DND-41 (cell line): ENCODE data around the gene CHST1.

Source experiments
- ATAC-seq: fragments of 200-7000 bp; cut with Tn5 transposase; 3 replicates; pipeline ENCODE4 v1.9.1; 2021; ENCODE audit warnings: low read depth; ENCODE audit not compliant: insufficient read depth
- DNase-seq: peaks from one replicate; pipeline ENCODE4 v3.0.0-alpha.2; 2020
- H2AFZ ChIP-seq: 2 replicates; pipeline ENCODE4 v1.6.0; 2012; ENCODE audit warnings: low read depth, low read length
- H3K27ac ChIP-seq: 2 replicates; pipeline ENCODE4 v1.5.1; 2012; ENCODE audit warnings: low read length, inconsistent platforms
- H3K27me3 ChIP-seq: fragments of 200-600 bp; sonication (generic); 2 replicates; pipeline ENCODE4 v1.6.0; 2012; ENCODE audit warnings: low read length, mild to moderate bottlenecking, inconsistent platforms; ENCODE audit not compliant: insufficient read depth, poor library complexity
- H3K36me3 ChIP-seq: 2 replicates; pipeline ENCODE4 v1.5.1; 2012; ENCODE audit warnings: low read length, inconsistent platforms; ENCODE audit not compliant: insufficient read depth
- H3K4me1 ChIP-seq: 2 replicates; pipeline ENCODE4 v1.5.1; 2012; ENCODE audit warnings: mild to moderate bottlenecking, low read length; ENCODE audit not compliant: insufficient read depth
- H3K4me2 ChIP-seq: 2 replicates; pipeline ENCODE4 v1.6.0; 2012; ENCODE audit warnings: mild to moderate bottlenecking, moderate library complexity, low read length, inconsistent platforms; ENCODE audit not compliant: insufficient read depth
- H3K4me3 ChIP-seq, 2 experiments: fragments of 200-600 bp in 1 of 2; shearing (Covaris generic) in 1 of 2; 2 replicates each; pipeline ENCODE4 v1.5.1; 2012 to 2016; ENCODE audit warnings: inconsistent platforms in 2 of 2, low read length in 2 of 2, mild to moderate bottlenecking in 2 of 2, low read depth in 1 of 2, moderate library complexity in 1 of 2
- H3K79me2 ChIP-seq: 2 replicates; pipeline ENCODE4 v1.6.0; 2012; ENCODE audit warnings: low read length, inconsistent platforms; ENCODE audit not compliant: insufficient read depth
- H3K9ac ChIP-seq: 2 replicates; pipeline ENCODE4 v1.6.0; 2012; ENCODE audit warnings: low read depth, mild to moderate bottlenecking, inconsistent platforms, low read length, moderate library complexity
- H3K9me3 ChIP-seq: 2 replicates; pipeline ENCODE4 v1.5.1; 2012; ENCODE audit warnings: low read length, moderate library complexity, mild to moderate bottlenecking, inconsistent platforms; ENCODE audit not compliant: insufficient read depth, severe bottlenecking
- H4K20me1 ChIP-seq: 2 replicates; pipeline ENCODE4 v1.6.0; 2012; ENCODE audit warnings: low read length; ENCODE audit not compliant: insufficient read depth
- EZH2 ChIP-seq: IDR thresholded peaks from 3 replicates; pipeline ENCODE4 v1.6.1; 2012; ENCODE audit warnings: borderline replicate concordance, low read depth, mild to moderate bottlenecking, moderate library complexity, low read length, inconsistent platforms; ENCODE audit not compliant: severe bottlenecking
- TF ChIP-seq, protein P1 (sequence below): IDR thresholded peaks from 2 replicates; pipeline ENCODE4 v1.5.1; 2012; ENCODE audit warnings: borderline replicate concordance, low read length, moderate library complexity, mild to moderate bottlenecking; ENCODE audit not compliant: poor library complexity, severe bottlenecking; ENCODE audit errors: extremely low read depth

The CHST1 gene

GRCh38 chr11:45688472-45689033 lies 23.1 kb upstream of the CHST1 start:
- Histone ChIP-seq H3K36me3 (no peaks in the 10 kb centered on the region), H3K4me1 (peaks cover 44% of the 10 kb centered on the region), H3K27me3 (peaks cover 5% of the 10 kb centered on the region), H3K79me2 (no peaks in the 10 kb centered on the region), H2AFZ (no peak overlapping the region), H3K4me3 (no peak overlapping the region), H3K4me2 (no peak overlapping the region), H3K9me3 (no peaks in the 10 kb centered on the region), H4K20me1 (no peaks in the 10 kb centered on the region), H3K27ac (no peak overlapping the region; the same call in 1 of the 2 replicates), H3K9ac (no peak overlapping the region)
- no peak for DNase-seq
- TF ChIP-seq, protein P1, sequence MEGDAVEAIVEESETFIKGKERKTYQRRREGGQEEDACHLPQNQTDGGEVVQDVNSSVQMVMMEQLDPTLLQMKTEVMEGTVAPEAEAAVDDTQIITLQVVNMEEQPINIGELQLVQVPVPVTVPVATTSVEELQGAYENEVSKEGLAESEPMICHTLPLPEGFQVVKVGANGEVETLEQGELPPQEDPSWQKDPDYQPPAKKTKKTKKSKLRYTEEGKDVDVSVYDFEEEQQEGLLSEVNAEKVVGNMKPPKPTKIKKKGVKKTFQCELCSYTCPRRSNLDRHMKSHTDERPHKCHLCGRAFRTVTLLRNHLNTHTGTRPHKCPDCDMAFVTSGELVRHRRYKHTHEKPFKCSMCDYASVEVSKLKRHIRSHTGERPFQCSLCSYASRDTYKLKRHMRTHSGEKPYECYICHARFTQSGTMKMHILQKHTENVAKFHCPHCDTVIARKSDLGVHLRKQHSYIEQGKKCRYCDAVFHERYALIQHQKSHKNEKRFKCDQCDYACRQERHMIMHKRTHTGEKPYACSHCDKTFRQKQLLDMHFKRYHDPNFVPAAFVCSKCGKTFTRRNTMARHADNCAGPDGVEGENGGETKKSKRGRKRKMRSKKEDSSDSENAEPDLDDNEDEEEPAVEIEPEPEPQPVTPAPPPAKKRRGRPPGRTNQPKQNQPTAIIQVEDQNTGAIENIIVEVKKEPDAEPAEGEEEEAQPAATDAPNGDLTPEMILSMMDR = no peak
- TF ChIP-seq EZH2 = no peak
- no peak for ATAC-seq

- Histone ChIP-seq H4K20me1 (no peaks in the 10 kb centered on the region), H3K4me1 (peaks cover 48% of the 10 kb centered on the region), H3K9ac (no peak overlapping the region), H3K79me2 (no peaks in the 10 kb centered on the region), H3K27me3 (peaks cover 5% of the 10 kb centered on the region), H2AFZ (no peak overlapping the region), H3K36me3 (no peaks in the 10 kb centered on the region), H3K9me3 (no peaks in the 10 kb centered on the region), H3K4me2 (no peak overlapping the region), H3K27ac (no peak overlapping the region), H3K4me3 (no peak overlapping the region)
- TF ChIP-seq, protein P1 = no peak
- no peak for TF ChIP-seq EZH2
- no peak for ATAC-seq
- no peak for DNase-seq
These were observed 22.4 kb upstream of the CHST1 start for GRCh38 chr11:45687836-45688235.

DNA sequence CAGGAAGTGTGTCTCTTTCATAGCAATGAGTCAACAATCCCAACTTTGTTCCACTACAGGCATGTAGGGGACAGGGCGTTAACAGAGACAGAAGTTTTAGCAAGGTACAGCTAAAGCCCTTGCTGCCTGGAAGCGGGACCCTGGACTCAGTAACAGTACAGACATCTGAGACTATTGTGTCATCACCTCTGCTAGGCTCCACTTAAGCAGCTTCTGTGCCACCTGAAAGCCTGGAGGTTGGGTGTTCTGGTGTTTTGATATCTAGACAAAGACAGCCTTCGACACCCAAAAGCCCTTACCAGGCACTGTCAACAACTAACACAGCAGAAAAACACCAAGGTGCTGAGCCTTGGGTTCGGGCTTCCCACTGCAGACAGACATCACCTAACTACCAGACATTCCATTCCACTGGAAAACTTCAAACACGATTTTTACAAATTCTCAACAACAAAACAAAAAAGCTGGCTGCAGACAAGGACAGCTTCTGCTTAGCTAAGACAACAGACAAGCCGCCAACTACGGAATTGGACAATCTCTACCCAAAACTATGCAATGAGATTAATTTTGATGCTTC lies 20.6 kb upstream of the CHST1 start:
- Histone ChIP-seq H3K9ac (no peak overlapping the region), H3K4me2 (no peak overlapping the region), H3K4me3 (no peak overlapping the region), H2AFZ (no peak overlapping the region), H3K27ac (0 out of 2 replicates have a peak overlapping the region, but pooled peaks have one; percentile 9), H3K27me3 (peaks cover 5% of the 10 kb centered on the region), H4K20me1 (no peaks in the 10 kb centered on the region), H3K9me3 (no peaks in the 10 kb centered on the region), H3K36me3 (no peaks in the 10 kb centered on the region), H3K4me1 (peaks cover 54% of the 10 kb centered on the region), H3K79me2 (no peaks in the 10 kb centered on the region)
- no peak for DNase-seq
- TF ChIP-seq EZH2 = no peak
- TF ChIP-seq, protein P1 = no peak
- no peak for ATAC-seq
